ENCODE data around the gene FBXO3.
A peak's percentile ranks its signal among the peaks of the same experiment; 100 is the strongest.

The FBXO3 gene

GRCh38 chr11:33772870-33773269 lies 1.4 kb downstream of the FBXO3 start:
- DNase-seq (ENCODE audit: low read depth): no peak

- DNase-seq (ENCODE audit: low read depth): no peak
These were observed 2.0 kb downstream of the FBXO3 start for GRCh38 chr11:33772300-33772699.

GRCh38 chr11:33770236-33770635 lies 4.1 kb downstream of the FBXO3 start:
- no peak for DNase-seq (ENCODE audit: low read depth)

GRCh38 chr11:33769542-33769941 lies 4.8 kb downstream of the FBXO3 start:
- no peak for DNase-seq (ENCODE audit: low read depth)

GRCh38 chr11:33767624-33768023 lies 6.7 kb downstream of the FBXO3 start:
- DNase-seq (ENCODE audit: low read depth): no peak

GRCh38 chr11:33766085-33766484 lies 8.2 kb downstream of the FBXO3 start:
- DNase-seq (ENCODE audit: low read depth): no peak

- DNase-seq (ENCODE audit: low read depth): no peak
These were observed 12.8 kb downstream of the FBXO3 start for GRCh38 chr11:33761471-33761870.

GRCh38 chr11:33753304-33753967 lies 20.9 kb downstream of the FBXO3 start:
- no peak for DNase-seq (ENCODE audit: low read depth)

- no peak for DNase-seq (ENCODE audit: low read depth)
These were observed 22.4 kb downstream of the FBXO3 start for GRCh38 chr11:33751878-33752277.

- DNase-seq (ENCODE audit: low read depth): no peak
These were observed 26.3 kb downstream of the FBXO3 start for GRCh38 chr11:33747979-33748378.

GRCh38 chr11:33743291-33743690 lies 31.0 kb downstream of the FBXO3 start:
- no peak for DNase-seq (ENCODE audit: low read depth)

- DNase-seq (ENCODE audit: low read depth): no peak
These were observed 32.0 kb downstream of the FBXO3 start for GRCh38 chr11:33742249-33742851.

GRCh38 chr11:33741806-33742205 lies 32.5 kb downstream of the FBXO3 start:
- DNase-seq (ENCODE audit: low read depth): no peak

- DNase-seq (ENCODE audit: low read depth): no peak
These were observed 36.9 kb downstream of the FBXO3 start for GRCh38 chr11:33737362-33737821.

GRCh38 chr11:33736148-33736812 lies 38.0 kb downstream of the FBXO3 start, which contains the start of gene CD59:
CD59 (minus strand) TSS chr11:33736423; CDS start chr11:33722445, 13,978 bp downstream.
- peak; percentile 80 for DNase-seq (ENCODE audit: low read depth)

GRCh38 chr11:33735271-33736147 lies 38.8 kb downstream of the FBXO3 start:
- DNase-seq (ENCODE audit: low read depth): no peak

- DNase-seq (ENCODE audit: low read depth): no peak
These were observed 39.7 kb downstream of the FBXO3 start for GRCh38 chr11:33734441-33735270.

- no peak for DNase-seq (ENCODE audit: low read depth)
These were observed 40.3 kb downstream of the FBXO3 start for GRCh38 chr11:33733980-33734379.

- DNase-seq (ENCODE audit: low read depth): no peak
These were observed 42.4 kb downstream of the FBXO3 start for GRCh38 chr11:33731723-33732531.

- no peak for DNase-seq (ENCODE audit: low read depth)
These were observed 43.6 kb downstream of the FBXO3 start for GRCh38 chr11:33730716-33731115.

All from HS-5 (cell line).